ENCODE measurements around the gene EBF3.

GRCh38 chr10:129799942-129800341, 164.1 kb downstream of the EBF3 start:
- TF ChIP-seq CTCF (IDR thresholded peaks at IDR 0.05) (no peak), POLR2A (IDR thresholded peaks at IDR 0.05) (no peak)
